ENCODE results near the gene TECPR2.

The TECPR2 gene

DNA sequence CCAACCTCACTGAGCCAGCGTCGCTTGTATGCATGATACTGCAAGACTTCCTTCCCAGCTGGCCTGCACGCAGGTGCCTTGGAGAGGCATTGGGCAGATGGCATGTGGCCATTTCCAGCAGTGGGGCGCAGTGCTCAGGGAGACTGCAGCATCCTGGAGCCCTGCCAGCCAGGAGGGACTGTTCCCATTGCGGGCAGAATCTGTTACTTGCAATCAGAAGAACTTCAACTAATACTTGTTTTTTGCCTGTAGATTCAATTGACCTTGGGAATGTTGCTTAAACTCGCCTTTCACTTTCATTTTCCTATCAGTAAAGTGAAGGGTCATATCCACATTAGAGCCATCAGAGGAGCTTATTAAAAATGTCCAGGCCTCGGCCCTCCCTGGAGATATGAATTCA is 117.0 kb downstream of the TECPR2 start:
- Mint-ChIP-seq H3K27ac (no peak overlapping the region), H3K4me1 (peaks cover 8% of the 10 kb centered on the region), H3K27me3 (no peaks in the 10 kb centered on the region), H3K4me3 (no peak overlapping the region), H3K9me3 (peaks cover 5 to 7% of the 10 kb centered on the region in 2 donors)
- ATAC-seq (no peak), DNase-seq (no peak)

DNA sequence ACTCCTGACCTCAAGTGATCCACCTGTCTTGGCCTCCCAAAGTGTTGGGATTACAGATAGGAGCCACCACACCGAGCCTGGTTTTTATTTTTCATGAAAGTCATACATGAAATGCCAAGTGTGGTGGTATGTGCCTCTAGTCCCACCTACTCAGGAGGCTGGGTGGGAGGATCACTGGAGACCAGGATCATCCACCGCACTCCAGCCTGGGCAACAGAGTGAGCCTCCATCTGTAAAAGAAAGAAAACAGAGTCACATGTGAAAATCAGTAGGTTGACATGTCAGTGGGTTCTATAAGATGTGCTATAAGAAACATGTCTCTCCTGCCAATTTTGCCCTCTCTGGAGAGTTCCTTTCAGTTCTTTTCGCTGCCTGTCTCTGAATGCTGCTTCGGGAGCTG is 118.6 kb downstream of the TECPR2 start:
- H3K4me3 Mint-ChIP-seq, result no peak overlapping the region
- ATAC-seq, result no peak
- peaks cover 13% of the 10 kb centered on the region for H3K4me1 Mint-ChIP-seq
- peaks cover 5 to 7% of the 10 kb centered on the region in 2 donors for H3K9me3 Mint-ChIP-seq
- no peaks in the 10 kb centered on the region for H3K27me3 Mint-ChIP-seq
- no peak overlapping the region for H3K27ac Mint-ChIP-seq
- no peak for DNase-seq

GRCh38 chr14:102481791-102482238 is 119.1 kb downstream of the TECPR2 start:
- ATAC-seq (no peak), DNase-seq (no peak)
- Mint-ChIP-seq H3K27ac (peak overlapping the region in 1 of 2 donors; percentile 25), H3K27me3 (no peaks in the 10 kb centered on the region), H3K4me1 (peaks cover 13% of the 10 kb centered on the region), H3K4me3 (no peak overlapping the region), H3K9me3 (peaks cover 5 to 7% of the 10 kb centered on the region in 2 donors)

DNA sequence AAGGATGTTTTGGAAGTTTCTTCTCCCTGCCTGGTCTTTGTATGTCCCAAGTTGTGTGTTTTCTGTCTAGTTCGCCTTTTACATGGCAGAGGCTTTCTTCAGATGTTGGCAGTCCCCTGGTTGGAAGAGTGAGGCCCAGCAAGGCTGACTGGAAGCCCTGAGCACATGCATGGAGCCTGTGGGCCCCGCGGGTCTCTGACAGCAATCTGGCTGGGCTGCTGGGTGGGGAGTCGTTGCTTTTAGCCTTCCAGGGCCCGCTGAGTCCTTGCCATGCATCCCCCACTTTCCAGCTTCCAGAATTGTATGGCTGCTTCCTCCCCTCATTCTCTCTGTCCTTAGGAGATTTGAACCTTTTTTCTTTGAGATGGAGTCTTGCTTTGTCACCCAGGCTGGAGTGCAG is 121.6 kb downstream of the TECPR2 start:
- Mint-ChIP-seq H3K27me3 (no peaks in the 10 kb centered on the region), H3K27ac (peak overlapping the region in 1 of 2 donors; percentile 84), H3K4me3 (no peak overlapping the region), H3K4me1 (peaks cover 11% of the 10 kb centered on the region), H3K9me3 (peaks cover 5 to 7% of the 10 kb centered on the region in 2 donors)
- DNase-seq (no peak), ATAC-seq (no peak)

- Mint-ChIP-seq H3K4me1 (peaks cover 6% of the 10 kb centered on the region), H3K27ac (no peak overlapping the region), H3K4me3 (no peak overlapping the region), H3K27me3 (no peaks in the 10 kb centered on the region), H3K9me3 (peaks cover 5 to 7% of the 10 kb centered on the region in 2 donors)
- ATAC-seq (no peak), DNase-seq (no peak)
Observed at GRCh38 chr14:102485693-102486512, 123.2 kb downstream of the TECPR2 start.

- Mint-ChIP-seq H3K27ac (no peak overlapping the region), H3K4me1 (peaks cover 6% of the 10 kb centered on the region), H3K4me3 (no peak overlapping the region), H3K9me3 (peaks cover 5 to 7% of the 10 kb centered on the region in 2 donors), H3K27me3 (no peaks in the 10 kb centered on the region)
- ATAC-seq, result no peak
- DNase-seq, result no peak
Observed at GRCh38 chr14:102486513-102487203, 123.9 kb downstream of the TECPR2 start.

DNA sequence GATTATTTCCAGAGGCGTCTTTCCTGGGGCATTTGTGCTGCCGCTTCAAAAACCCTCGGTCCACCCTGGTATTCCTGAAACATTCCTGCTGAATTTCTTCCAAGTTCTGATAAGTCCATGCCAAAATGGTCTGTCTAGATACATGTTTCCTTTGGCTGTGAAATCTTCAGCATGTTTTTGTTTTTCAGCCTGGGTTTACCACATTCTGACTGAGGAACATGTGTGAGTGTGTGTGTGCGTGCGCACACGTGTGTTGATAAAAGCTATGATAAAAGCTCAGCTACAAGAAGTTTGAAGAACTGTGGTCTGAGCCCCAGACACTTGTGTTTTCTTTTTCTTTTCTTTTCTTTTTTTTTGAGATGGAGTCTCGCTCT is 124.5 kb downstream of the TECPR2 start:
- Mint-ChIP-seq H3K9me3 (peaks cover 4 to 5% of the 10 kb centered on the region in 2 donors), H3K27ac (no peak overlapping the region), H3K27me3 (no peaks in the 10 kb centered on the region), H3K4me1 (peaks cover 6% of the 10 kb centered on the region), H3K4me3 (no peak overlapping the region)
- ATAC-seq (no peak), DNase-seq (no peak)

- H3K27me3 Mint-ChIP-seq, result no peaks in the 10 kb centered on the region
- no peak for ATAC-seq
- no peak overlapping the region for H3K4me3 Mint-ChIP-seq
Observed at GRCh38 chr14:102490456-102490855, 127.7 kb downstream of the TECPR2 start.

GRCh38 chr14:102491366-102491765 is 128.6 kb downstream of the TECPR2 start:
- Mint-ChIP-seq H3K9me3 (no peaks in the 10 kb centered on the region), H3K27me3 (no peaks in the 10 kb centered on the region), H3K4me3 (no peak overlapping the region), H3K4me1 (no peaks in the 10 kb centered on the region), H3K27ac (no peak overlapping the region)
- no peak for DNase-seq
- ATAC-seq, result no peak

More at GRCh38 chr14:102490456-102490855, 127.7 kb downstream of the TECPR2 start:
- DNase-seq, result no peak
- H3K9me3 Mint-ChIP-seq, result no peaks in the 10 kb centered on the region
- H3K4me1 Mint-ChIP-seq, result peaks cover 1% of the 10 kb centered on the region
- peak overlapping the region in 1 of 2 donors; percentile 34 for H3K27ac Mint-ChIP-seq

- no peak for DNase-seq
- Mint-ChIP-seq H3K4me3 (no peak overlapping the region), H3K27ac (no peak overlapping the region), H3K4me1 (no peaks in the 10 kb centered on the region), H3K27me3 (no peaks in the 10 kb centered on the region), H3K9me3 (no peaks in the 10 kb centered on the region)
- ATAC-seq, result no peak
Observed at GRCh38 chr14:102491786-102492530, 129.2 kb downstream of the TECPR2 start.

GRCh38 chr14:102492531-102492910 is 129.8 kb downstream of the TECPR2 start:
- Mint-ChIP-seq H3K27ac (no peak overlapping the region), H3K9me3 (no peaks in the 10 kb centered on the region), H3K4me3 (no peak overlapping the region), H3K27me3 (no peaks in the 10 kb centered on the region), H3K4me1 (no peaks in the 10 kb centered on the region)
- ATAC-seq (no peak), DNase-seq (no peak)

GRCh38 chr14:102493096-102493495 is 130.4 kb downstream of the TECPR2 start:
- DNase-seq (no peak), ATAC-seq (no peak)
- no peaks in the 10 kb centered on the region for H3K4me1 Mint-ChIP-seq
- H3K27me3 Mint-ChIP-seq, result no peaks in the 10 kb centered on the region
- no peak overlapping the region for H3K4me3 Mint-ChIP-seq
- no peaks in the 10 kb centered on the region for H3K9me3 Mint-ChIP-seq
- H3K27ac Mint-ChIP-seq, result no peak overlapping the region

- H3K27me3 Mint-ChIP-seq, result no peaks in the 10 kb centered on the region
- no peaks in the 10 kb centered on the region for H3K4me1 Mint-ChIP-seq
- no peak overlapping the region for H3K4me3 Mint-ChIP-seq
- no peak for ATAC-seq
- H3K27ac Mint-ChIP-seq, result no peak overlapping the region
- no peaks in the 10 kb centered on the region for H3K9me3 Mint-ChIP-seq
- no peak for DNase-seq
Observed at GRCh38 chr14:102493585-102493984, 130.8 kb downstream of the TECPR2 start.

DNA sequence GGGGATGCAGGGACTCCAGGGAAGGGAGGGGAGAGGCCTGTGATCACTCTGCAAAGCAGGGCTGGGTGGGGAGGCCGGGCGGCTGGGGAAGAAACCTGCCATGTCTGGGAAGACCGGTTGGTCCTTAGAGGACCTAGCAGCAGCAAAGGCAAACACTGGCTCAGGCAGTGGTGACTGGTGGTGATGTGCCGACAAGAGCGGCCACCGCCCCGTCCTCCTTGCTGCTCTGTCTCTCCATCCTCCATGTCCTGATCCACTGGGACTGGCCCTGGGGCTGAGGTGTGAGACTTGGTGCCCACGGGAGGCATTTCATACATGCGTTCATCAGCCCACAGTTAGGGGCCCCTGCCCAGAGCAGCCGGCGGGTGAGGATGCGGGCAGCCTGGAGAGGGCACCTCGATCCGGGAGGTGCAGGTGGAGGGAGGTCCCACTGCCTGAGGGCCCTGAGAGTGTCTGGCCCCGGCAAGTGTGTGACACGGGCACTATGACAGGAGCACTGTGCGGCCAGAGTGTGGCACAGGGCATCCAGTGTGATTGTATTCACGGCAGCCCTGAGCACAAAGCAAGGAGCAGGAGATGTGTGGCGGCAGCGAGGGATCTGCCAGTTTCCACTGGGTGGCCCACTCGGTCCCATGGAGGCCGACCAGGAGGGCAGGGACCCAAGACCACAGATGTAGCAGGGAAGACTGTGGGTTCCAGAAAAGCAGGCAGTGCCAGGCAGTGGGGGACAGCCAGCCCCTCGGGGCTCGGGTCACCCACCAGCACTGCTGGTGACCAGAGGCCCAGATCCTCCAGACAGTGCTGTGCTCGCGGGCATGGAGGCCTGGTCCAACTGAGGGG is 133.0 kb downstream of the TECPR2 start:
- ATAC-seq, result no peak
- Mint-ChIP-seq H3K4me3 (no peak overlapping the region), H3K4me1 (peaks cover 8% of the 10 kb centered on the region), H3K27me3 (no peaks in the 10 kb centered on the region), H3K9me3 (no peaks in the 10 kb centered on the region), H3K27ac (no peak overlapping the region)
- no peak for DNase-seq

DNA sequence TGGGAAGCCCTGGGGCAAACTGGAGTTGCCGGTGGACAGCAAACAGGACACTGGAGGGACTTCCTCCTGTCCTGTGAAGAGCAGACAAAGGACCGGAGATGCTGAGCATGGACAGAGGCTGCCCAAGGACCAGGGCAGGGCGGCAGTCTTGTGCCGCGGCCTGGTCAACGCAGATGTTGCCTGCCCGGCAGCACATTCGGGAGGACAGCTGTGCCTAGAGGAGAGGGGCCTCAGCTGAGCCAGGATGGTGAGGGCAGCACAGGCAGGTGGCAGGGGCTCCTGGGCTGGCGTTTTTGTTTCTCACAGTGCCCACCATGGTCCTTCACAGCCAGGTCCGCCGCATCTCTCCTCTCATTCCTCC is 133.6 kb downstream of the TECPR2 start:
- no peaks in the 10 kb centered on the region for H3K9me3 Mint-ChIP-seq
- DNase-seq (no peak), ATAC-seq (no peak)
- peak overlapping the region in 1 of 2 donors; percentile 52 for H3K27ac Mint-ChIP-seq
- peaks cover 11% of the 10 kb centered on the region for H3K4me1 Mint-ChIP-seq
- no peak overlapping the region for H3K4me3 Mint-ChIP-seq
- no peaks in the 10 kb centered on the region for H3K27me3 Mint-ChIP-seq
